Measurements from ENCODE around the gene NFYA.

GRCh38 chr6:41043151-41043550, 29.6 kb upstream of the NFYA start:
- no peak for TF ChIP-seq CTCF (IDR thresholded peaks at IDR 0.05)
- no peak for TF ChIP-seq POLR2A (IDR thresholded peaks at IDR 0.05)

All from testis (tissue), 2 donors.